Sigmoid colon (tissue), 7 donors: Measurements from ENCODE around the gene KISS1. TPM values are rescaled to one million over a fixed set of nuclear protein-coding genes. Genes with fewer than 3 reads are reported as not detected.

Experiments used
- DNase-seq: peaks from one replicate; pipeline ENCODE4 v3.0.0-alpha.2; 2019
- H3K27ac ChIP-seq, 4 donors: fragments of 200-600 bp; sonication (generic); one replicate each; pipeline ENCODE4 v1.5.1; 2016 to 2019; ENCODE audit warnings: mild to moderate bottlenecking in 1 of 4
- H3K27me3 ChIP-seq, 3 donors: fragments of 200-600 bp; sonication (generic); one replicate each; pipeline ENCODE4 v1.5.1; 2019; ENCODE audit warnings: mild to moderate bottlenecking in 1 of 3
- H3K36me3 ChIP-seq, 4 donors: fragments of 200-600 bp; sonication (generic); one replicate each; pipeline ENCODE4 v1.5.1; 2016 to 2019
- H3K4me1 ChIP-seq, 4 donors: fragments of 200-600 bp; sonication (generic); one replicate each; pipeline ENCODE4 v1.5.1; 2017 to 2019
- H3K4me3 ChIP-seq, 4 donors: fragments of 200-600 bp; sonication (generic); one replicate each; pipeline ENCODE4 v1.5.1; 2017 to 2019; ENCODE audit warnings: mild to moderate bottlenecking in 2 of 4, moderate library complexity in 1 of 4
- H3K9me3 ChIP-seq, 4 donors: fragments of 200-600 bp in 3 of 4; sonication (generic) in 3 of 4; one replicate each; pipeline versions ENCODE4 v1.5.1 to v1.6.1; 2013 to 2019
- EP300 ChIP-seq, 4 donors: sonication (generic); formaldehyde crosslinking; IDR thresholded peaks; one replicate each; pipeline ENCODE4 v1.6.1; 2017; ENCODE audit warnings: antibody characterized with exemption in 4 of 4
- POLR2A ChIP-seq, 2 donors: fragments of 450-650 bp; IDR thresholded peaks; one replicate each; pipeline ENCODE4 v1.6.1; 2016; ENCODE audit warnings: antibody characterized with exemption in 2 of 2, mild to moderate bottlenecking in 2 of 2, moderate library complexity in 2 of 2
- POLR2AphosphoS5 ChIP-seq, 4 donors: sonication (generic); formaldehyde crosslinking; IDR thresholded peaks; one replicate each; pipeline ENCODE4 v1.6.1; 2017; ENCODE audit warnings: antibody characterized with exemption in 4 of 4
- WGBS, 2 donors: extraction: QIAGEN DNeasy Blood & Tissue Kit; methylation state at CpG; one replicate each; pipeline ENCODE4 v1.1.7; 2013; 5-methylcytosine and 5-hydroxymethylcytosine counted together
- intact Hi-C: fragments of 100-400 bp; cut with DNase I; formaldehyde crosslinking; loops from one replicate; pipeline ENCODE4 v1.15.1; 2023
- polyA plus RNA-seq, 3 donors: library from polyadenylated mRNA; stranded (reverse); fragments of 200-250 nt; gene quantifications; one replicate each; pipeline ENCODE4 v1.2.3, GENCODE V29; 2013
- total RNA-seq, 4 donors: library from RNA; depleted of rRNA; stranded (reverse); fragments of >200 nt; gene quantifications; one replicate each; pipeline ENCODE4 v1.1.0, GENCODE V29; 2016
- TF ChIP-seq, protein P1 (sequence below), 4 experiments: fragments of 450-650 bp in 3 of 4; fragments of 200-600 bp in 1 of 4; IDR thresholded peaks; one replicate each; pipeline ENCODE4 v1.5.1; 2016 to 2019; ENCODE audit warnings: antibody characterized with exemption in 4 of 4, mild to moderate bottlenecking in 3 of 4, moderate library complexity in 2 of 4
- donor health status: healthy with polysubstance abuse.
- donor health status: Bipolar disorder and iron deficiency.
- donor health status: healthy.

The KISS1 gene
- total and polyA plus RNA-seq, 7 donors, result 1.2 TPM; not detected in 6

DNA sequence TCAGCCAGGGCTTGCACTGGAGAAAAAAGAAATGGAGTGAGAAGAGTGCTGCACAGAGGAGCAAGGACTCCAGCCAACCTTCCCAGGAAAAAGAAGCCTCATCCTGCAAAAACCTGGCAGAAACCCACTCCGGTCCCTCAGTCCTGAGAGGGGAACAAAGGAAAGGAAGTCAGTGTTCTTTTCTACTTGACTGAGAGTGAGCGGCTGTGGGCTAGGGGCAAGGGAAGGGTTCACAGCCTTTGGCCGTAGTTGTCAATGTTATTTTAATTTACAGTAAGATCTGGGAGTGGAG lies 26.4 kb upstream of the KISS1 start:
- no peaks in the 10 kb centered on the region for H3K9me3 ChIP-seq
- 89 to 92% methylated on average over 3 of the region's 3 CpGs for WGBS, 2 donors
- TF ChIP-seq POLR2AphosphoS5 (IDR thresholded peaks at IDR 0.05) (no peak), EP300 (IDR thresholded peaks at IDR 0.05) (no peak), POLR2A (IDR thresholded peaks at IDR 0.05) (no peak)
- TF ChIP-seq, protein P1, sequence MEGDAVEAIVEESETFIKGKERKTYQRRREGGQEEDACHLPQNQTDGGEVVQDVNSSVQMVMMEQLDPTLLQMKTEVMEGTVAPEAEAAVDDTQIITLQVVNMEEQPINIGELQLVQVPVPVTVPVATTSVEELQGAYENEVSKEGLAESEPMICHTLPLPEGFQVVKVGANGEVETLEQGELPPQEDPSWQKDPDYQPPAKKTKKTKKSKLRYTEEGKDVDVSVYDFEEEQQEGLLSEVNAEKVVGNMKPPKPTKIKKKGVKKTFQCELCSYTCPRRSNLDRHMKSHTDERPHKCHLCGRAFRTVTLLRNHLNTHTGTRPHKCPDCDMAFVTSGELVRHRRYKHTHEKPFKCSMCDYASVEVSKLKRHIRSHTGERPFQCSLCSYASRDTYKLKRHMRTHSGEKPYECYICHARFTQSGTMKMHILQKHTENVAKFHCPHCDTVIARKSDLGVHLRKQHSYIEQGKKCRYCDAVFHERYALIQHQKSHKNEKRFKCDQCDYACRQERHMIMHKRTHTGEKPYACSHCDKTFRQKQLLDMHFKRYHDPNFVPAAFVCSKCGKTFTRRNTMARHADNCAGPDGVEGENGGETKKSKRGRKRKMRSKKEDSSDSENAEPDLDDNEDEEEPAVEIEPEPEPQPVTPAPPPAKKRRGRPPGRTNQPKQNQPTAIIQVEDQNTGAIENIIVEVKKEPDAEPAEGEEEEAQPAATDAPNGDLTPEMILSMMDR (IDR thresholded peaks at IDR 0.05), result no peak
- no peaks in the 10 kb centered on the region for H3K27me3 ChIP-seq
- intact Hi-C loops, result no loop called here
- H3K4me1 ChIP-seq, result no peaks in the 10 kb centered on the region
- no peak overlapping the region for H3K27ac ChIP-seq
- DNase-seq, result no peak
- no peaks in the 10 kb centered on the region for H3K36me3 ChIP-seq
- no peak overlapping the region for H3K4me3 ChIP-seq

DNA sequence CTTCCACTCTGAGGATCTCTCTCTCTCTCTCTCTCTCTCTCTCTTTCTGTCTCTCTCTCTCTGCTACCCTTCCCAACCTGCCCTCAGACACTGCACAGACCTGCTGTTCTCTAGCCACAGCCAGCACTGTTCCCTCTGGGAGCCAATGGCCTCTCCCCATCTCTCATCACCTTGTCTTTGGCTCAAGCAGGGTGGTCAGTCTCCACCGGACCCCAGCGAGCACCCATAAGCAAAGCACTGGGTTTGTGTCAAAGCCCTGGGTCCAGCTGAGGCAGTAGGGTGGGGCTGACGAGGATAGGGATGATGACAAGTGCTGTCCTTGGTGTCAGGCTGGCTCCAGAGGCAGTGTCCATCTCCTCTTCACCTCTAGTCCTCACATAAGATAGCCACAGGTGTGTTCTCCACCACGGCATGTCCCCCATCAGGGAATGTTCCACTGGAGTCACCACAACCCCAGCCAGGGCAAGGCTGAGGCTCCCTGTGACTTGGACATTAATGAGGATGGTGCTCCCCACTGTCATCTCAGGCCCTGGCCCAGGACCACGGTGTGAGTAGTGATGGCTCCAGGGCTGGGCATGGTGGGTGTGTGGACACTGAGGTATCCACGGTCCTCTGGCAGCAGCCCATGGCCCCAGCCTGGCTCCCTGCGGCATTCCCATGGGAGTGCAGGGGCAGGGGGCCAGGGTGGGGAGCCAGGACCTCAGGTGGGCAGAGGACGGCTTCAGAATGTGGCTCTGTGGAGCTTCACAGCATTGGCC lies 25.9 kb upstream of the KISS1 start:
- Histone ChIP-seq H3K4me1 (no peaks in the 10 kb centered on the region), H3K27me3 (peaks cover 0 to 3% (median 0%) of the 10 kb centered on the region in 3 donors), H3K9me3 (no peaks in the 10 kb centered on the region), H3K36me3 (no peaks in the 10 kb centered on the region), H3K27ac (no peak overlapping the region), H3K4me3 (no peak overlapping the region)
- WGBS, 2 donors, result 87 to 90% methylated on average over 8 of the region's 8 CpGs
- intact Hi-C loops, result no loop called here
- no peak for DNase-seq
- TF ChIP-seq EP300 (IDR thresholded peaks at IDR 0.05) (no peak), POLR2A (IDR thresholded peaks at IDR 0.05) (no peak), POLR2AphosphoS5 (IDR thresholded peaks at IDR 0.05) (no peak)
- TF ChIP-seq, protein P1 (IDR thresholded peaks at IDR 0.05), result no peak

DNA sequence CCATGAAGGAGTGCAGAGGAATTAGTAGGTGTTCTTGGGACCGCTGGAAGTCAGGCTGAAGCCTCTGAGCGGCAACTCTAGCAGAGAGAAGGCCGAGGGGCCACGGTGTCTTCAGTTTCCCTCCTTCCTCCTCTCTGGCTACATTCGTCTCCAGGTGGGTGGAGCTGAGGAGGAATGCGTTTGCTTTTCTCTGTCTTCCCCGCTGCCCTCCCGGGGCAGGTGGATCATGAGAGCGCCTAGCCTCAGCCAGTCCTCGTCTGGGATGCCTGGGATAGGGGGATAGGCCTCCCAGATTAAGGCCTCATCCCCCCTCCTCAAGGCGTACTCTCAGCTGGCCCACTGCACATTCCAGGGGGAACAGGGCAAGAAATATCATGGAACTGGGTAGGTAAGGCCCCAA lies 25.0 kb upstream of the KISS1 start:
- intact Hi-C loops, result no loop called here
- Histone ChIP-seq H3K27me3 (peaks cover 0 to 6% (median 0%) of the 10 kb centered on the region in 3 donors), H3K27ac (no peak overlapping the region), H3K4me1 (no peaks in the 10 kb centered on the region), H3K9me3 (no peaks in the 10 kb centered on the region), H3K4me3 (no peak overlapping the region), H3K36me3 (no peaks in the 10 kb centered on the region)
- DNase-seq, result no peak
- no peak for TF ChIP-seq POLR2A (IDR thresholded peaks at IDR 0.05)
- no peak for TF ChIP-seq EP300 (IDR thresholded peaks at IDR 0.05)
- TF ChIP-seq POLR2AphosphoS5 (IDR thresholded peaks at IDR 0.05), result no peak
- TF ChIP-seq, protein P1 (IDR thresholded peaks at IDR 0.05), result no peak
- 71 to 89% methylated on average over 11 of the region's 11 CpGs for WGBS, 2 donors

DNA sequence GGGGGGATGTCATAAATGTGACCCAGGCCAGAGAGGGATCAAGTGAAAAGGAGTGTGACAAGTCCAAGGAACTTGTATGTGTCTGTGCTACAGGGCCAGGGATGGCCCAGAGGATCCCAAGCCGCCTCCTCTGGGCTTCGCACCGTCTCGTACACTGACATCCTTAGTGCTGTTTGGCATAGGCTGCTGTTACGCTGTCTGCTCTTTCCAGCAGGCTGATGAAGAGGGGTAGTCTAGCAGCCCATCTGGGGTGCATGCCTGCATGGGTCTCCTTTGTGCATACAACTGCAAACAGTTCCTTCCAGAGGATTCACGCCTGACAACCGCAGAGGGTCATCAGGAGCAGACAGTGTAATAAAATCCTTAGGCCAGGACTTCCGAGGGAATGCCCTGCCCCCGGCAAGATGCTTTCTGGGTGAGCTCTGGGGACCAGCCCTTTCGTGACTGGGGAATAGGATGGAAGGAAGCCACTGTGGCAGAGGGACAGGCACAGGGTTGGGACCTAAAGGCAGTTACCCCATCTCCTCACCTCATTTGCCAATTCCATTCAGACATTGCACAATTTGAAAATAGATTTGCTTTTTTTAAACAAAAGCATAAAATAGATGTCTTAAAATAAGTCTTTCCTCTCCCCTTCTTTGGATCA lies 23.8 kb upstream of the KISS1 start:
- H3K27me3 ChIP-seq, result peaks cover 0 to 6% (median 0%) of the 10 kb centered on the region in 3 donors
- DNase-seq, result no peak
- intact Hi-C loops, result no loop called here
- H3K4me3 ChIP-seq, result no peak overlapping the region
- no peaks in the 10 kb centered on the region for H3K9me3 ChIP-seq
- WGBS, 2 donors, result 81 to 83% methylated on average over 10 of the region's 10 CpGs
- TF ChIP-seq POLR2AphosphoS5 (IDR thresholded peaks at IDR 0.05) (no peak), EP300 (IDR thresholded peaks at IDR 0.05) (no peak), POLR2A (IDR thresholded peaks at IDR 0.05) (no peak)
- TF ChIP-seq, protein P1 (IDR thresholded peaks at IDR 0.05), result no peak
- no peaks in the 10 kb centered on the region for H3K36me3 ChIP-seq
- no peak overlapping the region for H3K27ac ChIP-seq
- no peaks in the 10 kb centered on the region for H3K4me1 ChIP-seq
